GM23248 (cell line): ENCODE data around the gene CTU2.

Experiments used
- EZH2 ChIP-seq: fragments of 200-600 bp; sonication (generic); IDR thresholded peaks from 2 replicates; pipeline ENCODE4 v1.6.1; 2018; ENCODE audit warnings: antibody characterized with exemption, mild to moderate bottlenecking; ENCODE audit not compliant: insufficient read depth, poor library complexity, severe bottlenecking
- EZH2phosphoT487 ChIP-seq: fragments of 200-600 bp; sonication (generic); IDR thresholded peaks from 2 replicates; pipeline ENCODE4 v1.6.1; 2018; ENCODE audit warnings: antibody characterized with exemption, moderate library complexity, mild to moderate bottlenecking, low read depth; ENCODE audit not compliant: insufficient read depth

GRCh38 chr16:88722784-88723506 lies 16.6 kb downstream of the CTU2 start:
- no peak for TF ChIP-seq EZH2
- TF ChIP-seq EZH2phosphoT487: no peak
